HepG2 (cell line): ENCODE data around the gene IP6K3.

ENCODE experiments used
- CREB1 ChIP-seq, 2 experiments: fragments of 450-650 bp in 1 of 2; IDR thresholded peaks; 2 replicates each; pipeline ENCODE4 v1.6.1; 2016 to 2017; ENCODE audit warnings: control low read depth in 1 of 2, mild to moderate bottlenecking in 1 of 2, missing compliant biosample characterization in 1 of 2, missing genetic modification characterization in 1 of 2
- EP300 ChIP-seq, 3 experiments: sonication (generic) in 1 of 3; formaldehyde crosslinking in 1 of 3; IDR thresholded peaks; 2 replicates each; pipeline versions ENCODE4 v1.5.1 to v1.6.1; 2011 to 2020; ENCODE audit warnings: low read depth in 2 of 3, low read length in 2 of 3, borderline replicate concordance in 1 of 3, improper control_type of control experiment in 1 of 3, mild to moderate bottlenecking in 1 of 3, missing genetic modification reagents in 1 of 3, moderate library complexity in 1 of 3
- JUNB ChIP-seq: sonication (generic); formaldehyde crosslinking; IDR thresholded peaks from 2 replicates; pipeline ENCODE4 v1.8.0; 2022; ENCODE audit warnings: missing genetic modification reagents, mild to moderate bottlenecking, borderline replicate concordance
- PHF20 ChIP-seq: sonication (generic); formaldehyde crosslinking; IDR thresholded peaks from 2 replicates; pipeline ENCODE4 v1.5.0; 2020; ENCODE audit warnings: mild to moderate bottlenecking, missing genetic modification reagents
- POLR2A ChIP-seq, 2 experiments: IDR thresholded peaks; 2 replicates each; pipeline ENCODE4 v1.6.1; 2011; ENCODE audit warnings: low read depth in 2 of 2, low read length in 2 of 2, mild to moderate bottlenecking in 1 of 2, moderate library complexity in 1 of 2; ENCODE audit not compliant: insufficient read depth in 1 of 2
- SETDB1 ChIP-seq: sonication (generic); formaldehyde crosslinking; IDR thresholded peaks from 2 replicates; pipeline ENCODE4 v1.5.1; 2020; ENCODE audit warnings: missing genetic modification reagents, mild to moderate bottlenecking, borderline replicate concordance
- ZNF10 ChIP-seq: sonication (generic); formaldehyde crosslinking; IDR thresholded peaks from 2 replicates; pipeline ENCODE4 v1.4.0; 2020; ENCODE audit warnings: mild to moderate bottlenecking, low read depth, missing genetic modification reagents, borderline replicate concordance
- TF ChIP-seq, protein P1 (sequence below): sonication (generic); formaldehyde crosslinking; IDR thresholded peaks from 2 replicates; pipeline ENCODE4 v1.4.0; 2020; ENCODE audit warnings: missing genetic modification reagents
- TF ChIP-seq, protein P2 (sequence below): sonication (generic); formaldehyde crosslinking; IDR thresholded peaks from 2 replicates; pipeline ENCODE4 v1.5.0; 2020; ENCODE audit warnings: mild to moderate bottlenecking, missing genetic modification reagents, moderate library complexity
- TF ChIP-seq, protein P3 (sequence below), 2 experiments: IDR thresholded peaks; 2 replicates each; pipeline ENCODE4 v1.6.1; 2011 to 2012; ENCODE audit warnings: low read length in 2 of 2, borderline replicate concordance in 1 of 2, low read depth in 1 of 2, mild to moderate bottlenecking in 1 of 2, moderate library complexity in 1 of 2
- TF ChIP-seq, protein P4 (sequence below): sonication (generic); formaldehyde crosslinking; IDR thresholded peaks from 2 replicates; pipeline ENCODE4 v1.8.1; 2022; ENCODE audit warnings: mild to moderate bottlenecking, missing genetic modification reagents
- TF ChIP-seq, protein P5 (sequence below): sonication (generic); formaldehyde crosslinking; IDR thresholded peaks from 2 replicates; pipeline ENCODE4 v1.5.0; 2020; ENCODE audit warnings: missing genetic modification reagents
- TF ChIP-seq, protein P6 (sequence below): sonication (generic); formaldehyde crosslinking; IDR thresholded peaks from 2 replicates; pipeline ENCODE4 v1.5.1; 2020; ENCODE audit warnings: missing genetic modification reagents, mild to moderate bottlenecking, borderline replicate concordance

DNA sequence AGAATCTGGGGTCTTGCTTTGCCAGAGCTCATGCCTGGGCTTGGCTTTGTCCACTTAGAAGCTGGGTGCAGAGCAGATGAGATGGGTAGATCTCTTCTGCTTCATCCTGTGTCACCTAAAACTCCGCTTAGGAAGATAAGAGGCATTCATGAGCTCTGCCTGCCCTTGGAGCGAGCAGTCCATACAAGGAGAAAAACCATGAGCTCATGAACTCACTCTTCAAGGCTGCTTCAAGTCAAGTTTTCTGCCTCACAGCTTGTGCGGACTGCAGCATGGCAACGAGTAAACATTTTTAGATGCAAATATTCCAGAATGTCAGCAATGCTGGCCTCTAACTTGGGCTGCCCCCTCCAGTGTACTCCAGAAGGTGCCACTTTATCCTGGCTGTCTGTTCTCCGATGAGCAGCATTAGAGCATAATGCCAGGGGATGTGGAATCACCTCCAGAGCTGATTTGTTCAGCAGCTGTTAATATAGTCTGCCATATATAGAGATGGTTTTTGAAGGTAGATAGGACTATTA lies 24.5 kb downstream of the IP6K3 start:
- TF ChIP-seq CREB1 (IDR thresholded peaks at IDR 0.05) (no peak), CREB1 (CRISPR knock-in tag; IDR thresholded peaks at IDR 0.05) (no peak), POLR2A (IDR thresholded peaks at IDR 0.05; ENCODE audit: insufficient read depth in 1 of 2, low read depth in 2 of 2, low read length in 2 of 2) (no peak), PHF20 (CRISPR knock-in tag) (no peak), SETDB1 (CRISPR knock-in tag) (no peak), EP300 (IDR thresholded peaks at IDR 0.05; ENCODE audit: low read depth in 2 of 2, low read length in 2 of 2) (no peak), EP300 (CRISPR knock-in tag; IDR thresholded peaks at IDR 0.05; ENCODE audit: borderline replicate concordance) (no peak), JUNB (CRISPR knock-in tag) (no peak), ZNF10 (no peak)
- TF ChIP-seq, protein P1, sequence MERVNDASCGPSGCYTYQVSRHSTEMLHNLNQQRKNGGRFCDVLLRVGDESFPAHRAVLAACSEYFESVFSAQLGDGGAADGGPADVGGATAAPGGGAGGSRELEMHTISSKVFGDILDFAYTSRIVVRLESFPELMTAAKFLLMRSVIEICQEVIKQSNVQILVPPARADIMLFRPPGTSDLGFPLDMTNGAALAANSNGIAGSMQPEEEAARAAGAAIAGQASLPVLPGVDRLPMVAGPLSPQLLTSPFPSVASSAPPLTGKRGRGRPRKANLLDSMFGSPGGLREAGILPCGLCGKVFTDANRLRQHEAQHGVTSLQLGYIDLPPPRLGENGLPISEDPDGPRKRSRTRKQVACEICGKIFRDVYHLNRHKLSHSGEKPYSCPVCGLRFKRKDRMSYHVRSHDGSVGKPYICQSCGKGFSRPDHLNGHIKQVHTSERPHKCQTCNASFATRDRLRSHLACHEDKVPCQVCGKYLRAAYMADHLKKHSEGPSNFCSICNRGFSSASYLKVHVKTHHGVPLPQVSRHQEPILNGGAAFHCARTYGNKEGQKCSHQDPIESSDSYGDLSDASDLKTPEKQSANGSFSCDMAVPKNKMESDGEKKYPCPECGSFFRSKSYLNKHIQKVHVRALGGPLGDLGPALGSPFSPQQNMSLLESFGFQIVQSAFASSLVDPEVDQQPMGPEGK: no peak
- TF ChIP-seq, protein P2, sequence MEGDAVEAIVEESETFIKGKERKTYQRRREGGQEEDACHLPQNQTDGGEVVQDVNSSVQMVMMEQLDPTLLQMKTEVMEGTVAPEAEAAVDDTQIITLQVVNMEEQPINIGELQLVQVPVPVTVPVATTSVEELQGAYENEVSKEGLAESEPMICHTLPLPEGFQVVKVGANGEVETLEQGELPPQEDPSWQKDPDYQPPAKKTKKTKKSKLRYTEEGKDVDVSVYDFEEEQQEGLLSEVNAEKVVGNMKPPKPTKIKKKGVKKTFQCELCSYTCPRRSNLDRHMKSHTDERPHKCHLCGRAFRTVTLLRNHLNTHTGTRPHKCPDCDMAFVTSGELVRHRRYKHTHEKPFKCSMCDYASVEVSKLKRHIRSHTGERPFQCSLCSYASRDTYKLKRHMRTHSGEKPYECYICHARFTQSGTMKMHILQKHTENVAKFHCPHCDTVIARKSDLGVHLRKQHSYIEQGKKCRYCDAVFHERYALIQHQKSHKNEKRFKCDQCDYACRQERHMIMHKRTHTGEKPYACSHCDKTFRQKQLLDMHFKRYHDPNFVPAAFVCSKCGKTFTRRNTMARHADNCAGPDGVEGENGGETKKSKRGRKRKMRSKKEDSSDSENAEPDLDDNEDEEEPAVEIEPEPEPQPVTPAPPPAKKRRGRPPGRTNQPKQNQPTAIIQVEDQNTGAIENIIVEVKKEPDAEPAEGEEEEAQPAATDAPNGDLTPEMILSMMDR (CRISPR knock-in tag): no peak
- TF ChIP-seq, protein P3, sequence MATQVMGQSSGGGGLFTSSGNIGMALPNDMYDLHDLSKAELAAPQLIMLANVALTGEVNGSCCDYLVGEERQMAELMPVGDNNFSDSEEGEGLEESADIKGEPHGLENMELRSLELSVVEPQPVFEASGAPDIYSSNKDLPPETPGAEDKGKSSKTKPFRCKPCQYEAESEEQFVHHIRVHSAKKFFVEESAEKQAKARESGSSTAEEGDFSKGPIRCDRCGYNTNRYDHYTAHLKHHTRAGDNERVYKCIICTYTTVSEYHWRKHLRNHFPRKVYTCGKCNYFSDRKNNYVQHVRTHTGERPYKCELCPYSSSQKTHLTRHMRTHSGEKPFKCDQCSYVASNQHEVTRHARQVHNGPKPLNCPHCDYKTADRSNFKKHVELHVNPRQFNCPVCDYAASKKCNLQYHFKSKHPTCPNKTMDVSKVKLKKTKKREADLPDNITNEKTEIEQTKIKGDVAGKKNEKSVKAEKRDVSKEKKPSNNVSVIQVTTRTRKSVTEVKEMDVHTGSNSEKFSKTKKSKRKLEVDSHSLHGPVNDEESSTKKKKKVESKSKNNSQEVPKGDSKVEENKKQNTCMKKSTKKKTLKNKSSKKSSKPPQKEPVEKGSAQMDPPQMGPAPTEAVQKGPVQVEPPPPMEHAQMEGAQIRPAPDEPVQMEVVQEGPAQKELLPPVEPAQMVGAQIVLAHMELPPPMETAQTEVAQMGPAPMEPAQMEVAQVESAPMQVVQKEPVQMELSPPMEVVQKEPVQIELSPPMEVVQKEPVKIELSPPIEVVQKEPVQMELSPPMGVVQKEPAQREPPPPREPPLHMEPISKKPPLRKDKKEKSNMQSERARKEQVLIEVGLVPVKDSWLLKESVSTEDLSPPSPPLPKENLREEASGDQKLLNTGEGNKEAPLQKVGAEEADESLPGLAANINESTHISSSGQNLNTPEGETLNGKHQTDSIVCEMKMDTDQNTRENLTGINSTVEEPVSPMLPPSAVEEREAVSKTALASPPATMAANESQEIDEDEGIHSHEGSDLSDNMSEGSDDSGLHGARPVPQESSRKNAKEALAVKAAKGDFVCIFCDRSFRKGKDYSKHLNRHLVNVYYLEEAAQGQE (IDR thresholded peaks at IDR 0.05; ENCODE audit: borderline replicate concordance in 1 of 2, low read depth in 1 of 2, low read length in 2 of 2): no peak
- TF ChIP-seq, protein P4, sequence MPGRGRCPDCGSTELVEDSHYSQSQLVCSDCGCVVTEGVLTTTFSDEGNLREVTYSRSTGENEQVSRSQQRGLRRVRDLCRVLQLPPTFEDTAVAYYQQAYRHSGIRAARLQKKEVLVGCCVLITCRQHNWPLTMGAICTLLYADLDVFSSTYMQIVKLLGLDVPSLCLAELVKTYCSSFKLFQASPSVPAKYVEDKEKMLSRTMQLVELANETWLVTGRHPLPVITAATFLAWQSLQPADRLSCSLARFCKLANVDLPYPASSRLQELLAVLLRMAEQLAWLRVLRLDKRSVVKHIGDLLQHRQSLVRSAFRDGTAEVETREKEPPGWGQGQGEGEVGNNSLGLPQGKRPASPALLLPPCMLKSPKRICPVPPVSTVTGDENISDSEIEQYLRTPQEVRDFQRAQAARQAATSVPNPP (CRISPR knock-in tag): no peak
- TF ChIP-seq, protein P5, sequence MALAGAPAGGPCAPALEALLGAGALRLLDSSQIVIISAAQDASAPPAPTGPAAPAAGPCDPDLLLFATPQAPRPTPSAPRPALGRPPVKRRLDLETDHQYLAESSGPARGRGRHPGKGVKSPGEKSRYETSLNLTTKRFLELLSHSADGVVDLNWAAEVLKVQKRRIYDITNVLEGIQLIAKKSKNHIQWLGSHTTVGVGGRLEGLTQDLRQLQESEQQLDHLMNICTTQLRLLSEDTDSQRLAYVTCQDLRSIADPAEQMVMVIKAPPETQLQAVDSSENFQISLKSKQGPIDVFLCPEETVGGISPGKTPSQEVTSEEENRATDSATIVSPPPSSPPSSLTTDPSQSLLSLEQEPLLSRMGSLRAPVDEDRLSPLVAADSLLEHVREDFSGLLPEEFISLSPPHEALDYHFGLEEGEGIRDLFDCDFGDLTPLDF (CRISPR knock-in tag): no peak
- TF ChIP-seq, protein P6, sequence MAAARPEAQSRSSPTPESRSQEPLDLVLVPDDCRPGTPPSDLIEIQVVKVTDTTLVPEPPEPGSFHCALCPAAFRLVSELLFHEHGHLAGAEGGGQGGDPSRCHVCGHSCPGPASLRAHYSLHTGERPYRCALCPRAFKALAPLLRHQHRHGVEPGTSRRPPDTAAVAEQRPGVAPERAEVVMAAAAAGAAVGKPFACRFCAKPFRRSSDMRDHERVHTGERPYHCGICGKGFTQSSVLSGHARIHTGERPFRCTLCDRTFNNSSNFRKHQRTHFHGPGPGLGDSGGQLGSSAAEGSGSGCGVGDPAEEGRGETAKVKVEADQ: no peak
